MM.1S (cell line): ENCODE measurements around the gene MAPK4.

Experiments
- DNase-seq: peaks from one replicate; pipeline ENCODE4 v3.0.0-alpha.2; 2015
- H2AFZ ChIP-seq: fragments of 300-600 bp; sonication (generic); 2 replicates; pipeline ENCODE4 v1.6.0; 2016; ENCODE audit warnings: antibody characterized with exemption, low read length
- H3F3A ChIP-seq: fragments of 300-600 bp; sonication (generic); 2 replicates; pipeline ENCODE4 v1.6.1; 2016; ENCODE audit warnings: mild to moderate bottlenecking, antibody characterized with exemption, low read length, moderate library complexity, mixed read lengths; ENCODE audit not compliant: insufficient read depth
- H3K27ac ChIP-seq: fragments of 300-600 bp; sonication (generic); 2 replicates; pipeline ENCODE4 v1.5.1; 2016; ENCODE audit warnings: mild to moderate bottlenecking, low read length
- H3K27me3 ChIP-seq: fragments of 300-600 bp; sonication (generic); replicated peaks from 2 replicates; pipeline ENCODE4 v1.6.0; 2016; ENCODE audit warnings: low read length; ENCODE audit not compliant: insufficient read depth
- H3K36me3 ChIP-seq: fragments of 300-600 bp; sonication (generic); replicated peaks from 2 replicates; pipeline ENCODE4 v1.6.1; 2016; ENCODE audit warnings: mild to moderate bottlenecking, low read length, mixed read lengths; ENCODE audit not compliant: insufficient read depth
- H3K4me1 ChIP-seq: fragments of 300-600 bp; sonication (generic); 2 replicates; pipeline ENCODE4 v1.6.1; 2016; ENCODE audit warnings: low read length, mixed read lengths
- H3K4me2 ChIP-seq: fragments of 300-600 bp; sonication (generic); 2 replicates; pipeline ENCODE4 v1.6.0; 2016; ENCODE audit warnings: low read depth, low read length
- H3K4me3 ChIP-seq: fragments of 300-600 bp; sonication (generic); 2 replicates; pipeline ENCODE4 v1.5.1; 2016; ENCODE audit warnings: low read length, mixed read lengths
- H3K79me2 ChIP-seq: fragments of 300-600 bp; sonication (generic); 2 replicates; pipeline ENCODE4 v1.6.1; 2016; ENCODE audit warnings: mixed run types, low read length, mixed read lengths
- H3K9ac ChIP-seq: fragments of 300-600 bp; sonication (generic); 2 replicates; pipeline ENCODE4 v1.6.1; 2016; ENCODE audit warnings: low read length, mixed read lengths
- H3K9me2 ChIP-seq: fragments of 300-600 bp; sonication (generic); replicated peaks from 2 replicates; pipeline ENCODE4 v1.6.1; 2016; ENCODE audit warnings: mild to moderate bottlenecking, low read length, mixed read lengths; ENCODE audit not compliant: insufficient read depth
- H3K9me3 ChIP-seq: fragments of 300-600 bp; sonication (generic); replicated peaks from 2 replicates; pipeline ENCODE4 v1.6.1; 2016; ENCODE audit warnings: mild to moderate bottlenecking, low read length, mixed read lengths; ENCODE audit not compliant: insufficient read depth
- H4K20me1 ChIP-seq: fragments of 300-600 bp; sonication (generic); 2 replicates; pipeline ENCODE4 v1.6.1; 2016; ENCODE audit warnings: mild to moderate bottlenecking, low read length, moderate library complexity, mixed read lengths; ENCODE audit not compliant: insufficient read depth
- EZH2 ChIP-seq: fragments of 300-600 bp; sonication (generic); optimal IDR thresholded peaks from 2 replicates; pipeline ENCODE3; 2017; ENCODE audit warnings: low read depth, mild to moderate bottlenecking, antibody characterized with exemption, low read length, mixed read lengths
- EZH2phosphoT487 ChIP-seq: fragments of 300-600 bp; sonication (generic); IDR thresholded peaks from 2 replicates; pipeline ENCODE4 v1.6.1; 2018; ENCODE audit warnings: antibody characterized with exemption, low read length
- TF ChIP-seq, protein P1 (sequence below): fragments of 300-600 bp; sonication (generic); IDR thresholded peaks from 2 replicates; pipeline ENCODE4 v1.5.1; 2016; ENCODE audit warnings: antibody characterized with exemption, low read length, mixed read lengths

The MAPK4 gene

DNA sequence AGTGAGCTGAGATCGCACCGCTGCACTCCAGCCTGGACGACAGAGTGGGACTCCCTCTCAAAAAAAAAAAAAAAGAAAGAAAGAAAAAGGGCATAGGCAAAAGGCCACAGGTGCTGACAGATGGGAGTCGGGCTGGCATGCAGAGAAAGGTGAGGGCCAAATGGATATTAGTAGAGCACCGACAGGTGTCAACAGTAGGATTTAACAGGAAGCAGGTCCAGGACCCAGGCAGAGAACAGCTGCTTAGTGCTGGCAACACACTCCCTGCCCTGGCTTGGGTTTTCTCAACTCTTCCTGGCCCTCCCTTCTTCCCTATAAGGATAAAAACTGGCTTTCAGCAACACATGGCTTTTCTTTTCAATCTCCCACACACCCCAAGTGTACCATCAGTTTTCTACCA is 175.0 kb downstream of the MAPK4 start:
- Histone ChIP-seq H3K9me2 (no peaks in the 10 kb centered on the region), H2AFZ (no peak overlapping the region), H4K20me1 (no peaks in the 10 kb centered on the region), H3K9me3 (no peaks in the 10 kb centered on the region), H3K27ac (no peak overlapping the region), H3K4me1 (no peaks in the 10 kb centered on the region), H3K9ac (no peak overlapping the region), H3K79me2 (no peaks in the 10 kb centered on the region), H3K36me3 (no peaks in the 10 kb centered on the region), H3K4me3 (no peak overlapping the region), H3K27me3 (no peaks in the 10 kb centered on the region), H3F3A (no peaks in the 10 kb centered on the region), H3K4me2 (no peak overlapping the region)
- TF ChIP-seq EZH2 (no peak), EZH2phosphoT487 (no peak)
- TF ChIP-seq, protein P1, sequence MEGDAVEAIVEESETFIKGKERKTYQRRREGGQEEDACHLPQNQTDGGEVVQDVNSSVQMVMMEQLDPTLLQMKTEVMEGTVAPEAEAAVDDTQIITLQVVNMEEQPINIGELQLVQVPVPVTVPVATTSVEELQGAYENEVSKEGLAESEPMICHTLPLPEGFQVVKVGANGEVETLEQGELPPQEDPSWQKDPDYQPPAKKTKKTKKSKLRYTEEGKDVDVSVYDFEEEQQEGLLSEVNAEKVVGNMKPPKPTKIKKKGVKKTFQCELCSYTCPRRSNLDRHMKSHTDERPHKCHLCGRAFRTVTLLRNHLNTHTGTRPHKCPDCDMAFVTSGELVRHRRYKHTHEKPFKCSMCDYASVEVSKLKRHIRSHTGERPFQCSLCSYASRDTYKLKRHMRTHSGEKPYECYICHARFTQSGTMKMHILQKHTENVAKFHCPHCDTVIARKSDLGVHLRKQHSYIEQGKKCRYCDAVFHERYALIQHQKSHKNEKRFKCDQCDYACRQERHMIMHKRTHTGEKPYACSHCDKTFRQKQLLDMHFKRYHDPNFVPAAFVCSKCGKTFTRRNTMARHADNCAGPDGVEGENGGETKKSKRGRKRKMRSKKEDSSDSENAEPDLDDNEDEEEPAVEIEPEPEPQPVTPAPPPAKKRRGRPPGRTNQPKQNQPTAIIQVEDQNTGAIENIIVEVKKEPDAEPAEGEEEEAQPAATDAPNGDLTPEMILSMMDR = no peak
- no peak for DNase-seq

DNA sequence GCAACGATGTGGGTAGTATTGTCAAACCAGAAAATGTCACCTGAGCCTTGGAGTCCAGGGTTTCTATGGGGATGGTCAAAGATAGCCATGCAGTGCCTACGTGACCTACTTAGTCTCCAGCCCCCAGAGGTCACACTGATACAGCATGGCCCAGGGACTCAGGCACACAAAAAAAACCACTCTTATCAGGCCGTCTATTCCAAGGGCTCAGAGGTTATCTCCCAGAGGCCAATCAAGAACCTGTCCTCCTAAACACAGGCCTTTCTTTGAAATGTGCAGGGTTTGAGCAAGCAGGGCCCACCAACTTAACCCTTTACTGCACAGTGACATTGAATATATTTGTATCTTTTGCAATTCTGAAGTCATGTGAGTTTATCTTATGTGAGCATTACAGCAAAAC is 177.2 kb downstream of the MAPK4 start:
- Histone ChIP-seq H3K36me3 (no peaks in the 10 kb centered on the region), H3K27me3 (no peaks in the 10 kb centered on the region), H3K4me2 (no peak overlapping the region), H3K4me1 (no peaks in the 10 kb centered on the region), H3K27ac (no peak overlapping the region), H3K4me3 (no peak overlapping the region), H3F3A (no peaks in the 10 kb centered on the region), H3K9ac (no peak overlapping the region), H3K9me2 (no peaks in the 10 kb centered on the region), H3K9me3 (no peaks in the 10 kb centered on the region), H4K20me1 (no peaks in the 10 kb centered on the region), H3K79me2 (no peaks in the 10 kb centered on the region), H2AFZ (no peak overlapping the region)
- DNase-seq = no peak
- TF ChIP-seq, protein P1 = no peak
- TF ChIP-seq EZH2 (no peak), EZH2phosphoT487 (no peak)

DNA sequence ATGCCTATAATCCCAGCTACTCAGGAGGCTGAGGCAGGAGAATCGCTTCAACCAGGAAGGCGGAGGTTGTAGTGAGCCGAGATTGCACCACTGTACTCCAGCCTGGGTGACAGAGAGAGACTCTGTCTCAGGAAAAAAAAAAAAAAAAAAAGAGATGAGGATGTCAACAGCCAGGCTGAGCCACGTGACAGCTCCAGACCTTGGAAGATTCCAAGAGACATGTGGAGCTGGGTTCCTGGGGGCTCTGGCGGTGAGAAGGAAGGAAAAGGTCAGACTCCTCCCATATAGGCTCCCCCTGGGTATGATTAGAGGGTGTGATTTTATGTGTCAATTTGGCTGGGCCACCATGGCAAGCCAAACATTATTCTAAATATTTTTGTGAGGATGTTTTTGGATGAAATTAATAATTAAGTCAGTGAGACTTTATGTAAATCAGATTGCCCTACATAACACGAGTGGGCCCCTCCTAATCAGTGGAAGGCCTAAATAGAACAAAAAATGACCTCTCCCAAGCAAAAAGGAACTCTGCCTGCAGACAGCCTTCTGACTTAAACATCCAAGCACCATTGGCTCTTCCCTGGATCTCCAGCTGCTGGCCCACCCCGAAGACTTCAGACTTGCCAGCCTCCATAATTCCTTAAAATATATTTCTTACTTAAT is 178.3 kb downstream of the MAPK4 start:
- Histone ChIP-seq H3K36me3 (no peaks in the 10 kb centered on the region), H2AFZ (no peak overlapping the region), H3K4me2 (no peak overlapping the region), H3F3A (no peaks in the 10 kb centered on the region), H3K9ac (no peak overlapping the region), H3K79me2 (no peaks in the 10 kb centered on the region), H3K9me2 (no peaks in the 10 kb centered on the region), H4K20me1 (no peaks in the 10 kb centered on the region), H3K27ac (no peak overlapping the region), H3K4me3 (no peak overlapping the region), H3K9me3 (no peaks in the 10 kb centered on the region), H3K27me3 (no peaks in the 10 kb centered on the region), H3K4me1 (no peaks in the 10 kb centered on the region)
- no peak for TF ChIP-seq EZH2
- TF ChIP-seq EZH2phosphoT487 = no peak
- TF ChIP-seq, protein P1 = no peak
- no peak for DNase-seq
